Skeletal muscle tissue (tissue), 5 donors: ENCODE measurements around the gene ASB18. TPM values are rescaled to one million over a fixed set of nuclear protein-coding genes. Genes with fewer than 3 reads are reported as not detected.

ENCODE experiments used
- H3K27ac ChIP-seq: one replicate; pipeline ENCODE4 v1.7.0; 2013; ENCODE audit warnings: mild to moderate bottlenecking, low read depth, low read length, inconsistent platforms
- H3K27me3 ChIP-seq, 3 donors: one replicate each; pipeline ENCODE4 v1.7.0; 2013; ENCODE audit warnings: low read length in 3 of 3; ENCODE audit not compliant: control insufficient read depth in 3 of 3, insufficient read depth in 3 of 3
- H3K36me3 ChIP-seq, 3 donors: one replicate each; pipeline ENCODE4 v1.7.0; 2013; ENCODE audit warnings: low read length in 3 of 3; ENCODE audit not compliant: control insufficient read depth in 3 of 3, insufficient read depth in 3 of 3
- H3K4me1 ChIP-seq, 3 donors: one replicate each; pipeline ENCODE4 v1.7.0; 2013; ENCODE audit warnings: low read length in 3 of 3, mild to moderate bottlenecking in 3 of 3; ENCODE audit not compliant: control insufficient read depth in 3 of 3, insufficient read depth in 3 of 3
- H3K4me3 ChIP-seq, 3 donors: one replicate each; pipeline ENCODE4 v1.7.0; 2013; ENCODE audit warnings: low read length in 3 of 3
- H3K9ac ChIP-seq, 3 donors: one replicate each; pipeline ENCODE4 v1.7.0; 2013; ENCODE audit warnings: low read length in 3 of 3, mild to moderate bottlenecking in 3 of 3, moderate library complexity in 2 of 3, low read depth in 1 of 3
- H3K9me3 ChIP-seq, 3 donors: one replicate each; pipeline ENCODE4 v1.7.0; 2013; ENCODE audit warnings: low read length in 3 of 3; ENCODE audit not compliant: control insufficient read depth in 3 of 3
- small RNA-seq: library from RNA; depleted of rRNA; stranded (forward); fragments of <200 nt; gene quantifications from one replicate; pipeline ENCODE3, GENCODE V24; 2014
- total RNA-seq: library from RNA; depleted of rRNA; stranded (reverse); fragments of >200 nt; gene quantifications from one replicate; pipeline ENCODE4 v1.2.3, GENCODE V29; 2014
- donor health status: Osteomylitis.

The ASB18 gene
- total RNA-seq, 1 donor from 2014 or later: 3.1 TPM

- H3K4me3 ChIP-seq: no peak overlapping the region
- H3K4me1 ChIP-seq: no peaks in the 10 kb centered on the region
- no peak overlapping the region for H3K27ac ChIP-seq
- H3K9me3 ChIP-seq: peaks cover 0 to 3% (median 2%) of the 10 kb centered on the region in 3 donors
- no peak overlapping the region for H3K9ac ChIP-seq
- peaks cover 15 to 27% (median 21%) of the 10 kb centered on the region in 3 donors for H3K27me3 ChIP-seq
- no peaks in the 10 kb centered on the region for H3K36me3 ChIP-seq
These were observed 107.9 kb downstream of the ASB18 start for GRCh38 chr2:236156095-236156859.

- H3K27ac ChIP-seq: no peak overlapping the region
- H3K9ac ChIP-seq: no peak overlapping the region
- H3K27me3 ChIP-seq: peaks cover 8 to 18% (median 14%) of the 10 kb centered on the region in 3 donors
- no peaks in the 10 kb centered on the region for H3K4me1 ChIP-seq
- no peak overlapping the region for H3K4me3 ChIP-seq
- peaks cover 0 to 3% (median 2%) of the 10 kb centered on the region in 3 donors for H3K9me3 ChIP-seq
- no peaks in the 10 kb centered on the region for H3K36me3 ChIP-seq
These were observed 108.8 kb downstream of the ASB18 start for GRCh38 chr2:236155406-236155805.

GRCh38 chr2:236146436-236146835 lies 117.8 kb downstream of the ASB18 start:
- H3K9me3 ChIP-seq: no peaks in the 10 kb centered on the region
- no peak overlapping the region for H3K4me3 ChIP-seq
- H3K9ac ChIP-seq: no peak overlapping the region
- no peaks in the 10 kb centered on the region for H3K36me3 ChIP-seq
- H3K27me3 ChIP-seq: peaks cover 9 to 15% (median 11%) of the 10 kb centered on the region in 3 donors
- H3K4me1 ChIP-seq: no peaks in the 10 kb centered on the region
- no peak overlapping the region for H3K27ac ChIP-seq

GRCh38 chr2:236143811-236144210 lies 120.4 kb downstream of the ASB18 start:
- no peaks in the 10 kb centered on the region for H3K9me3 ChIP-seq
- H3K27me3 ChIP-seq: peaks cover 12 to 18% (median 16%) of the 10 kb centered on the region in 3 donors
- H3K4me1 ChIP-seq: no peaks in the 10 kb centered on the region
- no peak overlapping the region for H3K4me3 ChIP-seq
- no peak overlapping the region for H3K27ac ChIP-seq
- H3K36me3 ChIP-seq: no peaks in the 10 kb centered on the region
- no peak overlapping the region for H3K9ac ChIP-seq

Small RNA genes within 50 kb of the gene (small RNA-seq; reads per million reads assigned to genes)
- gene RF00019: not detected
- gene RNU1-31P: not detected

Other genes starting within 250 kb of the ASB18 start
- not detected for gene GBX2, start 96.0 kb downstream of the ASB18 start, total RNA-seq